NCI-H128 (cell line): ENCODE results near the gene SPP1.
"Not testable (repeated sequence)": the region's sequence is repeated elsewhere in the genome, so short reads cannot be mapped to it uniquely, and the experiment has no call there.

Source experiments
- DNase-seq: peaks from one replicate; lab custom pipeline; 2025; ENCODE audit not compliant: unreplicated experiment; lab: John Stamatoyannopoulos, UW

SPP1 gene

GRCh38 chr4:87975466-87975865 is at the start of gene SPP1:
Gene SPP1, plus strand, starts transcription at chr4:87975714. Its CDS starts 1,182 bp downstream, at chr4:87976896.
- DNase-seq, result no peak

DNA sequence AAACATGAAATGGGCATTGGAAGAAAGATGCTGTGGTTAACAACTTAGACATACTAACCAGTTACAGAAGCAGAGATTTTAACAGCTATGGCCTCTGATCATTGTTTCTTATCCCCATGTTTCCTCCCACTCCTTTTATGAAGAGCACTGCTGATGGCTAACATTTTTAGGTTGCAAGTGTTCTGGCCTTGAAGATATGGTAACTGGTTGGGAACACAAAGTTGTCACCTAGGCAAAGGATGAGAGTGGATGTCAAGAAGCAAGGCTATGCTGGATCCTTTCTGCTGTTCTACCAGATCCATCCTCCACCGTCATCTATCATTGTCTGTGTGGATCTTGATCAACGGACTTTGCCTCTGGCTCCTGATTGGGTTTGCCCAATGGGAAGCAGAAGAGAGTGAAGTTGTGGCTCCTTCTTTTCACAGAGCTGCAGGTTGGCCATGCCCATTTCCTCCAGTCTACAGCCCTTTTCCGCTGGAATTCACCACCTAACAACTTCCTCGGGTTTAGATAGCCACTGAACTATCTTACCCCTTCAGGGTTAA is 48.9 kb upstream of the SPP1 start:
- DNase-seq, result no peak

DNA sequence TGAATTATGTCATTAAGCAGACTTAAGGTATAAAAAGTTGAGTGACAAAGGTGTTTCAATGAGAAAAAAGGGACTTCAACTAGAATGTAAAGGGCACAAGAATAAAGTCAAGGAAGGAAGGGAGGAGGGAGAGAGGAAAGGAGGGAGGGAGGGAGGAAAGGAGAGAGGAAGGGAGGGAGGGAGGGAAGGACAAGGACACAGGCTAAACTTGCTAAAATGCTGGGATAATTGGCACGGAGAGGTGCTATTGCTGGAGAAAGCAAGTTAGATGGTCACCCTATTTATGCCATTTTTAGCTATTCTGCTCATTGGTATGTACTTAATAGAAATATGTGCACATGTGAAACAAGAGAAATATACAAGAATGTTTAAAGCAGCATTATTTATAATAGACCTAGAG is 44.9 kb upstream of the SPP1 start:
- DNase-seq, result no peak

- DNase-seq, result no peak
Measured at GRCh38 chr4:87931932-87932331, 43.6 kb upstream of the SPP1 start.

DNA sequence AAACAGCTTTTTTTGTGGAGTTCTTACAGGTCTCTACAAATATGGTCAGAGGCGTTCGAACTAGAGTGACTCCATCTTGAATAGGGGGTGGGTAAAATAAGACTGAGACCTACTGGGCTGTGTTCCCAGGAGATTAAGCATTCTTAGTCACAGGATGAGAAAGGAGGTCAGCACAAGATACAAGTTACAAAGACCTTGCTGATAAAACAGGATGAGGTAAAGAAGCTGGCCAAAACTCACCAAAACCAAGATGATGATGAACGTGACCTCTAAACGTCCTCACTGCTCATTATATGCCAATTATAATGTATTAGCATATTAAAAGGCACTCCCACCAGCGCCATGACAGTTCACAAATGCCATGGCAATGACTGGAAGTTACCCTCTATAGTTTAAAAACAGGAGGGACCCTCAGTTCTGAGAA is 42.8 kb upstream of the SPP1 start:
- no peak for DNase-seq

DNA sequence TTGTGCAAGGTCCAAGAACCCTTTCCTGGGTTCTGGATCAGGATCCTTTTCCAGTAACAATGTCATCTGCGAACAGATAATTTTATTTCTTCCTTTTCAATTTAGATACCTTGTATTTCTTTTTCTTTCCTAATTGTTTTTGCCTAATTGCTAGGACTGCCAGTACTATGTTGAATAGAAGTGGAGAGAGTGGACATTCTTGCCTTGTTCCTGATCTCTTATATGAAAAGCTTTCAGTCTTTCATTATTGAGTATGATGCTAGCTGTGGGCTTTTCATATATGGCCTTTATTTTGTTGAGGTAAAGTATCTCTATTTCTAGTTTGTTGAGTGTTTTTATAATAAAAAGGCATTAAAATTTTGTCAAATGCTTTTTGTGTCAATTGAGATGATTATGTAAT is 42.2 kb upstream of the SPP1 start:
- no peak for DNase-seq

DNA sequence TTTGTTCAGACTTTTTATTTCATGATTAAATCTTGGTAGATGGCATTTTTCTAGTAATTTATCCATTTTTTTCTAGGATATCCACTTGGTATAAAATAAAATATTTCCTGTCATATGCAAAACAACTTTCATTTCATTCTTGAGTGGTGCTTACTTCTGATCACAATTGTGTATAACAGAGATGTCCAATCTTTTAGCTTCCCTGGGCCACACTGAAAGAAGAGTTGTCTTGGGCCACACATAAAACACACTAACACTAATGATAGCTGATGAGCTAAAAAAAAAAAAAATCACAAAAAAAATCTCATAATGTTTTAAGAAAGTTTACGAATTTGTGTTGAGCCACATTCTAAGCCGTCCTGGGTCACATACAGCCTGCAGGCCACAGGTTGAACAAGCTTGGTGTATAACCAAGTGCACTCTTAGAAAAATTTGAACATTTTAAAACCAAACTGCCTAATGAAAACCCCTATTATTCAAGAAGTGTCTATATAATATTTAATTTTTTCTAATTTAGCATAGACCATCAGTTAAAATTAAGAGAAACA is 41.3 kb upstream of the SPP1 start:
- no peak for DNase-seq

- DNase-seq, result no peak
Measured at GRCh38 chr4:87934973-87935372, 40.5 kb upstream of the SPP1 start.

GRCh38 chr4:87935954-87936353 is 39.6 kb upstream of the SPP1 start:
- not testable (repeated sequence) for DNase-seq

- no peak for DNase-seq
Measured at GRCh38 chr4:87937523-87937922, 38.0 kb upstream of the SPP1 start.

DNA sequence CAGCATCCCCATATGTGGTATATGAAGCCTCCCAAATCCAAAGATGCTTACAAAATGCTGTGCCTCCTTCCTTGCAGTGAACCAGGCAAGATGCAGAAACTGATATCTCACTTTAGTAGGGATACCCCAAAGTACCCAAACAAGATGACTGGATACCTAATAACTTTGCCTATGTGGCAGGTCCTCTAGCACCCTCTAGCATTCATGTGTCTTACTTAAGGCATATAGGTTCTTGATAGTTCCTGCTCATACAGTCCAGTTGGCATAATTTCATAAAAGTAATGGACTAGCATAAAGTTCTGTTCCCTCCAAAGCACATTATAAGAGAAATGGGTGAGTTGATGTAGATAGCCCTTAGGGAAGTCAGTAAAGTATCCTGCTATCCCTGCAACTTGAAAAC is 36.8 kb upstream of the SPP1 start:
- no peak for DNase-seq

GRCh38 chr4:87939978-87940690 is 35.4 kb upstream of the SPP1 start:
- DNase-seq, result no peak

DNA sequence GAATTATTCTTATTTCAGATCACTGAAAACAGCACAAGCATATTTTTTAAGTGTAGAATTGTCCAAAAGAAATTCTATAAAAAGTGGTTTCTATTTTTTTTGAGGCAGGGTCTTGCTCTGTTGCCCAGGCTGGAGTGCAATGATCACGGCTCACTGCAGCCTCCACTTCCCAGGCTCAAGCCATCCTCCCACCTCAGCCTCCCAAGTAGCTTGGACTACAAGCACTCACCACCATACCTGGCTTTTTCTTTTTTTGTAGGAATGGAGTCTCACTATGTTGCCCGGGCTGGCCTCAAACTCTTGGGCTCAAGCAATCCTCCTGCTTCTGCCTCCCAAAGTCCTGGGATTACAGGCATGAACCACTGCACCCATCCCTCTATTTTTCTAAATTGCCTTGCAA is 34.7 kb upstream of the SPP1 start:
- DNase-seq, result not testable (repeated sequence)

DNA sequence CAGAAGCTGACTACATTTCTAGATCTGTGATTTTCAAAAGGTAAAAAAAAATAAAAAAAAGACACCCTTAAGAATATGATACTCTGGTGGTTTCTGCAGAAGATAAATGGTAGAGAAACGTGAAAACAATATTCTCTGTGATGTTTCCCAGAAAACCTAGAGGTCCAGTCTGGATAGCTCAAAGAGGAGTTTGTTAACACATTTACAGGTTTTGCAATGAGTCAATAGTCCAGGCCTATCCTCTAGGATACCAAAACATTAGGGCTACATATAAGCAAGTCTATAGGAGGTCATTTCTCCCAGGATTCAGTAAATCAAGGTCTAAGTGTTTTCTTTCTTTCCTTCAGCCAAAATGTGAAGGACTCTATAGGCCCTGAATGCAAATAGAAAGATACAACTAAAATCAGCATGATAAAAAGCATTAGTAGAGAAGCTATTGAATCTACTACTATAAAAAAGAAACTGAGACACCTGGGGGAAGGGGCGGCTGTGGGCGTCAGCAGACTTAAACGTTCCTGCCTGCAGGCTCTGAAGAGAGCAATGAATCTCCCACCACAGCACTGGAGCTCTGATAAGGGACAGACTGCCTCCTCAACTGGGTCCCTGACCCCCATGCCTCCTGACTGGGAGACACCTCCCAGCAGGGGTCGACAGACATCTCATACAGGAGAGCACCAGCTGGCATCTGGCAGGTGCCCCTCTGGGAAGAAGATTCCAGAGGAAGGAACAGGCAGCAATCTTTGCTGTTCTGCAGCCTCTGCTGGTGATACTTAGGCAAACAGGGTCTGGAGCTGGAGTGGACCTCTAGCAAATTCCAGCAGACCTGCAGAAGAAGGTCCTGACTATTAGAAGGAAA is 33.7 kb upstream of the SPP1 start:
- DNase-seq, result no peak

GRCh38 chr4:87943660-87944149 is 31.8 kb upstream of the SPP1 start:
- no peak for DNase-seq

GRCh38 chr4:87944967-87945366 is 30.5 kb upstream of the SPP1 start:
- no peak for DNase-seq

DNA sequence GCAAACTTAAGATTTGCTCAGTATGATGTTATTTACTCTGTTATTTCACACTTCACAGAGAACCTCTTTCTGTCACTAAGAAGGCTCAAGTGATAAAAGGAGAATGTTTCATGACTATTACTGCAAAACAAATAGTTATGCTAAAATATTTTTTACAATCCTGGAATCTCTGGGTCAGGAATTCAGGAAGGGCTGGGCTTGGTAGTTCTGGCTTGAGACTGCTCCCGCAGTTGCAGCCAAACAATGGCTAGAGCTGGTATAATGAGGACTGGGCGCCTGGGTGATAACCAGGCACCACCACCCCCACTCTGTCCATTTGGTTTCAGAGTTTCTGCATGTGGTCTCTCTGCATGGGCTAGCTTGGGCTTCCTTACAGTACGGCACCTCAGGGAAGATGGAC is 28.7 kb upstream of the SPP1 start:
- DNase-seq, result no peak

GRCh38 chr4:87947381-87948160 is 27.9 kb upstream of the SPP1 start:
- no peak for DNase-seq

GRCh38 chr4:87949961-87950360 is 25.6 kb upstream of the SPP1 start:
- DNase-seq, result no peak

DNA sequence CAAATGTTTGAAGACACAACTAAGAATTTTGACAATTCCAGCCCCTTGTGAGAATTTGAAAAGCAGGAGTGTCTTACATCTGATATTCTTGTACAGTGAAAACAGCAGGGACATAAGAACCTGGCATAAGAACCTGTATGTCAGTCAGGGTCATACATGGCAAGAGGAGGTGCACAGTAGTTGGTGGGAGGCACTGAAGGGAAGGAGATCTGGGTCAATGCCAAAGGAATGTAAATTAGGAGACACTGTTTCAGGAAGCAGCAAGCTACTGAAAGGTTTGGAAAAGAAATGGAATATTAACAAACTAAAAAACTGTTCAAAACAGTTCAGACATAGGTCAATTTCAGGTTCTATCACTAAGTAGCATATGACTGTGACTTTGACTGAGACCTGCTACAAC is 25.0 kb upstream of the SPP1 start:
- no peak for DNase-seq
